PC-3 (cell line): Measurements from ENCODE around the gene BTD. TPM values are rescaled to one million over a fixed set of nuclear protein-coding genes. Genes with fewer than 3 reads are reported as not detected.

Experiments used
- ATAC-seq: fragments of 200-7000 bp; cut with Tn5 transposase; 2 replicates; pipeline ENCODE4 v1.9.1; 2020; ENCODE audit warnings: mild to moderate bottlenecking, moderate library complexity
- BruUV-seq: library from RNA; stranded (reverse); fragments of 400-500 nt; replicated peaks from 2 replicates; lab custom pipeline; 2021; lab: Mats Ljungman, UMichigan
- CTCF ChIA-PET: fragments of 300-600 bp; sonication (Branson Sonifier 250); formaldehyde crosslinking; loops from one replicate; lab custom pipeline; 2022; ENCODE audit warnings: antibody characterized with exemption; lab: Charles Lee
- POLR2A ChIA-PET: fragments of 300-600 bp; sonication (Branson Sonifier 250); formaldehyde crosslinking; loops from one replicate; lab custom pipeline; 2022; ENCODE audit warnings: antibody characterized with exemption; ENCODE audit not compliant: unreplicated experiment; lab: Charles Lee
- DNase-seq: peaks from one replicate; pipeline ENCODE4 v3.0.0-alpha.2; 2015
- H2AFZ ChIP-seq: fragments of 300-600 bp; sonication (generic); 2 replicates; pipeline ENCODE4 v1.6.0; 2016; ENCODE audit warnings: antibody characterized with exemption, low read length
- H3F3A ChIP-seq: fragments of 300-600 bp; sonication (generic); one replicate; pipeline ENCODE4 v1.6.0; 2017; ENCODE audit warnings: antibody characterized with exemption, low read length, control low read depth, mild to moderate bottlenecking; ENCODE audit not compliant: unreplicated experiment
- H3K27ac ChIP-seq: fragments of 300-600 bp; sonication (generic); 2 replicates; pipeline ENCODE4 v1.5.1; 2016; ENCODE audit warnings: mild to moderate bottlenecking, low read length
- H3K27me3 ChIP-seq: fragments of 300-600 bp; sonication (generic); 2 replicates; pipeline ENCODE4 v1.6.1; 2016; ENCODE audit warnings: low read length, mixed read lengths
- H3K36me3 ChIP-seq: fragments of 300-600 bp; sonication (generic); 2 replicates; pipeline ENCODE4 v1.6.1; 2016; ENCODE audit warnings: low read depth, mixed run types, low read length, mixed read lengths
- H3K4me1 ChIP-seq: fragments of 300-600 bp; sonication (generic); 2 replicates; pipeline ENCODE4 v1.5.1; 2016; ENCODE audit warnings: low read length; ENCODE audit not compliant: insufficient read depth
- H3K4me2 ChIP-seq: fragments of 300-600 bp; sonication (generic); 2 replicates; pipeline ENCODE4 v1.6.0; 2016; ENCODE audit warnings: low read length
- H3K4me3 ChIP-seq: fragments of 300-600 bp; sonication (generic); 2 replicates; pipeline ENCODE4 v1.5.1; 2016; ENCODE audit warnings: mild to moderate bottlenecking, low read length, mixed read lengths
- H3K79me2 ChIP-seq: fragments of 300-600 bp; sonication (generic); 2 replicates; pipeline ENCODE4 v1.6.1; 2017; ENCODE audit warnings: low read length, mixed read lengths
- H3K9ac ChIP-seq: fragments of 300-600 bp; sonication (generic); 2 replicates; pipeline ENCODE4 v1.6.0; 2016; ENCODE audit warnings: mild to moderate bottlenecking, low read length
- H3K9me2 ChIP-seq: fragments of 300-600 bp; sonication (generic); replicated peaks from 2 replicates; pipeline ENCODE4 v1.6.1; 2016; ENCODE audit warnings: mixed run types, low read length, mixed read lengths
- H3K9me3 ChIP-seq: fragments of 300-600 bp; sonication (generic); 2 replicates; pipeline ENCODE4 v1.6.1; 2016; ENCODE audit warnings: low read length, mixed read lengths
- H4K20me1 ChIP-seq: fragments of 300-600 bp; sonication (generic); 2 replicates; pipeline ENCODE4 v1.6.1; 2016; ENCODE audit warnings: low read length, mixed read lengths
- CTCF ChIP-seq: fragments of 300-600 bp; sonication (generic); conservative IDR thresholded peaks from 2 replicates; pipeline ENCODE4 v1.5.1; 2017; ENCODE audit warnings: antibody characterized with exemption, low read depth, mild to moderate bottlenecking, low read length
- EZH2 ChIP-seq: fragments of 300-600 bp; sonication (generic); IDR thresholded peaks from one replicate; pipeline ENCODE4 v1.6.1; 2017; ENCODE audit warnings: antibody characterized with exemption, mild to moderate bottlenecking, low read length; ENCODE audit not compliant: unreplicated experiment
- EZH2phosphoT487 ChIP-seq: fragments of 300-600 bp; sonication (generic); IDR thresholded peaks from 2 replicates; pipeline ENCODE4 v1.6.1; 2018; ENCODE audit warnings: mild to moderate bottlenecking, antibody characterized with exemption, low read length, borderline replicate concordance
- intact Hi-C: fragments of 100-400 bp; cut with micrococcal nuclease; formaldehyde crosslinking; loops from 2 replicates; pipeline ENCODE4 v1.9.0; 2023
- total RNA-seq: library from RNA; depleted of rRNA; stranded (reverse); fragments of >200 nt; gene quantifications from 2 replicates; pipeline ENCODE4 v1.2.3, GENCODE V29; 2014

BTD gene
- total RNA-seq, 1 experiment from 2014 or later, result 11.7 TPM

- Histone ChIP-seq H3F3A (peaks cover 19% of the 10 kb centered on the region), H3K9me2 (no peaks in the 10 kb centered on the region), H4K20me1 (no peaks in the 10 kb centered on the region), H3K79me2 (no peaks in the 10 kb centered on the region), H3K4me3 (peak overlapping the region; percentile 55), H3K27ac (peak overlapping the region; percentile 89), H3K4me2 (peak overlapping the region; percentile 85), H3K36me3 (no peaks in the 10 kb centered on the region), H3K27me3 (no peaks in the 10 kb centered on the region), H2AFZ (peak overlapping the region; percentile 67), H3K9me3 (no peaks in the 10 kb centered on the region), H3K9ac (peak overlapping the region; percentile 63), H3K4me1 (peaks cover 58% of the 10 kb centered on the region)
- TF ChIP-seq EZH2 (no peak), EZH2phosphoT487 (no peak), CTCF (no peak)
- ATAC-seq, result peak; percentile 44
- intact Hi-C loops, result loop anchor here (1.0 to 10.0 kb wide), 7 partner anchors 16 to 614 kb away; partner anchors contain the start of gene ANKRD28
- BruUV-seq, result no TSS peak
- ChIA-PET POLR2A (interaction anchor here (0.6 to 1.0 kb wide), 5 partner anchors 23 to 180 kb away, joined by 3 to 19 read pairs (median 3); no protein-coding TSS in a partner anchor), CTCF (interaction anchor here (0.6 to 1.3 kb wide), 6 partner anchors 15 to 418 kb away, joined by 3 to 6 read pairs (median 4); no protein-coding TSS in a partner anchor)
- peak; percentile 86 for DNase-seq
These were observed 29.3 kb downstream of the BTD start for GRCh38 chr3:15630646-15631350.

DNA sequence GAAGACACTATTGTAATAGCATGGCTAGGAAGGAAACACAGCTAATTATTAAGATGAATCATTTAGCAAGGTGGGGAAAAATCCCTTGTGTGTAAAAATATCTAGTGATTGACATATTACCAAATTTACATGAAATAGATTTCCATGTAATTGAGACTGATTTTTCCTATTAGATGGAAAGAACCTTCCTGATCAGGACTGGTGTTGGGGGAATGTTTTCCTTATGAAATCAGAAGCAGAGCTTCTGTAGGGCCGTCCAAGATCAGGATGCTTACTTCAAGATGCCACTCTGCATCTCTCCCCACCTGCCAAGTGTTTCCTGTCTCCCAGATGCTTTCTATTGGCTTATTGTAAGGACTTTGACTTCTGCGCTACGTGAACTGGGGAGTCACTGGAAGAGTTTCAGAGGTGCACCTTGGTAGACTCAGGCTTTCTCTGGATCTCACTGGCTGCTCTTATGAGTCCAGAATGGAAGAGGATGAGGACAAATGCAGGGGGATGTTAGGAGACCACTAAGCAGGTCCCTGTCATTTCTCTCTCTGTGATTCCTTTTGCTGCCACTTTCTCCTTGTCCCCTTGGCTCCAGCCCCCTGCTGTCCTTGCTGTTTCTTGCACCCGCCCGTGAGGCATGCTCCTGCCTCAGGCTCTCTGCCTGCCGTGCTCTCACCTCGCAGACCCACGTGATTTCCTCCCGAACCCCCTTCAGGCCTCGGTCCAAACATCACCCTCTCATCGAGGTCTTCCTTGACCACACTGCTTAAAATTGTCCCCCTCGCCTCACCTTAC, 30.1 kb downstream of the BTD start:
- peak overlapping the region; percentile 20 for H3K9ac ChIP-seq
- peak overlapping the region; percentile 89 for H3K27ac ChIP-seq
- peaks cover 19% of the 10 kb centered on the region for H3F3A ChIP-seq
- no peaks in the 10 kb centered on the region for H4K20me1 ChIP-seq
- no peaks in the 10 kb centered on the region for H3K27me3 ChIP-seq
- H3K9me3 ChIP-seq, result no peaks in the 10 kb centered on the region
- H3K79me2 ChIP-seq, result no peaks in the 10 kb centered on the region
- ChIA-PET CTCF (interaction anchor here (1.1 to 1.3 kb wide), 3 partner anchors 15 to 181 kb away, joined by 4 to 6 read pairs (median 5); no protein-coding TSS in a partner anchor), POLR2A (no interaction called here)
- H2AFZ ChIP-seq, result no peak overlapping the region
- BruUV-seq, result no TSS peak
- no peak for DNase-seq
- intact Hi-C loops, result loop anchor here (2.0 to 10.0 kb wide), 2 partner anchors 15 to 613 kb away; no protein-coding TSS in a partner anchor
- H3K4me3 ChIP-seq, result no peak overlapping the region
- no peak for ATAC-seq
- H3K9me2 ChIP-seq, result no peaks in the 10 kb centered on the region
- TF ChIP-seq EZH2phosphoT487 (no peak), EZH2 (no peak), CTCF (no peak)
- peak overlapping the region; percentile 85; the same call in 1 of the 2 replicates for H3K4me2 ChIP-seq
- H3K4me1 ChIP-seq, result peaks cover 66% of the 10 kb centered on the region
- no peaks in the 10 kb centered on the region for H3K36me3 ChIP-seq
